ENCODE measurements around the gene SPATA31E1.
"Not testable (repeated sequence)": the region's sequence is repeated elsewhere in the genome, so short reads cannot be mapped to it uniquely, and the experiment has no call there.

GRCh38 chr9:87921561-87921960 is 38.9 kb downstream of the SPATA31E1 start:
- TF ChIP-seq POLR2AphosphoS5, POLR2A, TAF1 (IDR thresholded peaks at IDR 0.05; ENCODE audit: low read depth, low read length): not testable (repeated sequence)

Measured in GM12891 (cell line).